ENCODE measurements around the gene SASH1. TPM values are rescaled to one million over a fixed set of nuclear protein-coding genes. Genes with fewer than 3 reads are reported as not detected.

SASH1 gene
- total RNA-seq, 2 donors from 2014 or later: 80.8 to 99.4 TPM

DNA sequence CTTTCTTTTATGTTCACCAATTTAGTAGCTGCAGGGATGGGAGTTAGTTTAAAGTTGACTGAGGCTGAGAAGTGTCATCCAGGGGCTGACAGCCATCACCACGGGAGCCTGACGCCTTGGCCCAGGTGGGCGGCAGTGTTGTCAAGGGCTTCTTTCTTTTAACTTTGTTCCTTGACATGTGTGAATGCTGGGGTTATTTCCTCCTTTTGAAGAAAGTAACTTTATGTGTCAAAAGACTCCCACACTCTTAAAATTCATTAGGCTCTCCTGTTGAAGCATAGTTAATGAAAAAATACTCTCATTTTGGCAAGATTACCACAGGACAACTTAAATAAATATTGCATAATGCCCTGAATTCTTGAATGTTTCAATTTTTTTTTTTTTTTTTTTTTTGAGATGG lies 50.0 kb downstream of the SASH1 start:
- no peak for DNase-seq (ENCODE audit: low spot score)
- intact Hi-C loops (cut with DNase I): no loop called here

GRCh38 chr6:148395583-148396101 lies 53.0 kb downstream of the SASH1 start:
- no peak for DNase-seq (ENCODE audit: low spot score)
- intact Hi-C loops (cut with DNase I): no loop called here

- intact Hi-C loops (cut with DNase I): no loop called here
- no peak for DNase-seq (ENCODE audit: low spot score)
These were observed 53.8 kb downstream of the SASH1 start for GRCh38 chr6:148396411-148396810.

GRCh38 chr6:148396926-148397325 lies 54.3 kb downstream of the SASH1 start:
- intact Hi-C loops (cut with DNase I): no loop called here
- DNase-seq (ENCODE audit: low spot score): no peak

DNA sequence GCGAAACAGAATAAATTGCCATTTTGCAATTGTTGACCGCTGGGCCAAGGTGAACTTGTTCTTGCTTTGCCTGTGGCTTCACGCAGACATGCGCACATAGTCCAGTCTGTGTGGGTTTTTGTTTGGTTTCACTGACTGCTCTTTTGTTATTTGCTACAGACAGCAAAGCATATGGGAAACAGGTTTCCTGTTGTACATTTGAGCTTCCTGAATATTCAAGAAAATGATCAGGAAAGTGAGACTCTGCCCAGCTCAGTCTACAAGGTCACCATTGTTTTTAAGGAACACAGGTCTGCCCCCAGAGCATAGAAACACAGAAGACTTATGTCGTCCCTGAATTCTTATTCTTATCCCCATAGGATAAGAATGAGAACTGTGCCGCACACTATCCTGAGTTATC lies 55.6 kb downstream of the SASH1 start:
- DNase-seq (ENCODE audit: low spot score): no peak
- intact Hi-C loops (cut with DNase I): no loop called here

GRCh38 chr6:148398678-148399077 lies 56.0 kb downstream of the SASH1 start:
- intact Hi-C loops (cut with DNase I): no loop called here
- DNase-seq (ENCODE audit: low spot score): no peak

- intact Hi-C loops (cut with DNase I): no loop called here
- no peak for DNase-seq (ENCODE audit: low spot score)
These were observed 58.9 kb downstream of the SASH1 start for GRCh38 chr6:148401571-148401970.

DNA sequence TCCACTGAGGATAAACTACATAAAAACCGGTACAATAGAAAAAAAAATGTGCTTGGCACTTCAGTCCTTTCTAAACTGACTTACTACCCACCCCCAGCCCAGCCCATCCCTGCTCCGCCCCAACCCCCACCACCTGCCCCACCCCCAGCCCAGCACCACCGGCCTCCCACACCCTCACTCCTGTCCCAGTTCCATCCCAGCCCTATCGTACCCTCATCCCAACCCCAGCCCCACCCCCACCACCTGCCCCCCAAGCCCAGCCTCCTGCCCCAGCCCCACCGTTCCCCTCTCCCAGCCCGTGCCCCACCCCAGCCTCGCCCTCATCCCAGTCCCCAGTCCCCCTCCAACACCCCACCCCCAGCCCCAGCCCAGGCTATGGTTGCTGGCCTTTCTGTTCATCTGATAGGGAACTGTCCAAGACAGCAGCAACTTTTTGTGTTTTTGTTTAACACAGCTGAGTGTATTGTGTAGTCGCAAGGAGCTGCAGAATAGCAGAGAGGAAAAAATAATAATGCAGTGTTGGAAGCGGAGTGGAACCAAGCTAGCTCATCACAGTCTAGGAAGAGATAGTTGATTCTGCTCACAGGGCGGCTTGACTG lies 61.9 kb downstream of the SASH1 start:
- no peak for DNase-seq (ENCODE audit: low spot score)
- intact Hi-C loops (cut with DNase I): no loop called here

GRCh38 chr6:148405894-148406293 lies 63.3 kb downstream of the SASH1 start:
- no peak for DNase-seq (ENCODE audit: low spot score)
- intact Hi-C loops (cut with DNase I): no loop called here

DNA sequence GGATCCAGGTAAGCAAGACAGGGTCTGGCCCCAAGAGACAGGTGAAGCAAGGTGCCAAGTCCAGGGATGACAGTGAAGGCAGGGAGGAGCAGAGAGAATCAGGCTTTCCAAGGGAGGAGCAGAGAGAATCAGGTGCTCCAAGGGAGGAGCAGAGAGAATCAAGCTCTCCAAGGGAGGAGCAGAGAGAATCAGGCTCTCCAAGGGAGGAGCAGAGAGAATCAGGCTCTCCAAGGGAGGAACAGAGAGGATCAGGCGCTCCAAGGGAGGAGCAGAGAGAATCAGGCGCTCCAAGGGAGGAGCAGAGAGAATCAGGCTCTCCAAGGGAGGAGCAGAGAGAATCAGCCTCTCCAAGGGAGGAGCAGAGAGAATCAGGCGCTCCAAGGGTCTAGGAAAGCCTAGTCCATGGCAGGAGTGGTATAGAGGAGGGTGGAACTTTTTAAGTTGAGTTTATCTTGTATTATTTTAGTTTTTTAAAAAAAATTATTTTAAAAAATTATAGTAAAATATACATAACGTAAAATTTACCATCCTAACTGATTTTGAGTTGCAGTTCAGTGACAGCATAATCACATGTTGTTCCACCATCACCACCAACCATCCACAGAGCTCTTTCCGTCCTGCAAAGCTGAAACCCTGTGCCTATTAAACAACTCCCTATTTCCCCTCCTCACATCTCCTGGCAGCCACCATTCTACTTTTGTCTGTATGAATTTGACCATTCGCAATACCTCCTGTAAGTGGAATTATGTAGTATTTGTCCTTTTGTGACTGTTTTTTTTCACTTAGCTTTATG lies 64.1 kb downstream of the SASH1 start:
- no peak for DNase-seq (ENCODE audit: low spot score)
- intact Hi-C loops (cut with DNase I): no loop called here

- intact Hi-C loops (cut with DNase I): no loop called here
- DNase-seq (ENCODE audit: low spot score): no peak
These were observed 64.7 kb downstream of the SASH1 start for GRCh38 chr6:148407372-148407771.

- DNase-seq (ENCODE audit: low spot score): no peak
- intact Hi-C loops (cut with DNase I): no loop called here
These were observed 70.9 kb downstream of the SASH1 start for GRCh38 chr6:148413321-148414091.

GRCh38 chr6:148414092-148414489 lies 71.5 kb downstream of the SASH1 start:
- intact Hi-C loops (cut with DNase I): no loop called here
- DNase-seq (ENCODE audit: low spot score): no peak

- intact Hi-C loops (cut with DNase I): no loop called here
- no peak for DNase-seq (ENCODE audit: low spot score)
These were observed 72.2 kb downstream of the SASH1 start for GRCh38 chr6:148414836-148415235.

DNA sequence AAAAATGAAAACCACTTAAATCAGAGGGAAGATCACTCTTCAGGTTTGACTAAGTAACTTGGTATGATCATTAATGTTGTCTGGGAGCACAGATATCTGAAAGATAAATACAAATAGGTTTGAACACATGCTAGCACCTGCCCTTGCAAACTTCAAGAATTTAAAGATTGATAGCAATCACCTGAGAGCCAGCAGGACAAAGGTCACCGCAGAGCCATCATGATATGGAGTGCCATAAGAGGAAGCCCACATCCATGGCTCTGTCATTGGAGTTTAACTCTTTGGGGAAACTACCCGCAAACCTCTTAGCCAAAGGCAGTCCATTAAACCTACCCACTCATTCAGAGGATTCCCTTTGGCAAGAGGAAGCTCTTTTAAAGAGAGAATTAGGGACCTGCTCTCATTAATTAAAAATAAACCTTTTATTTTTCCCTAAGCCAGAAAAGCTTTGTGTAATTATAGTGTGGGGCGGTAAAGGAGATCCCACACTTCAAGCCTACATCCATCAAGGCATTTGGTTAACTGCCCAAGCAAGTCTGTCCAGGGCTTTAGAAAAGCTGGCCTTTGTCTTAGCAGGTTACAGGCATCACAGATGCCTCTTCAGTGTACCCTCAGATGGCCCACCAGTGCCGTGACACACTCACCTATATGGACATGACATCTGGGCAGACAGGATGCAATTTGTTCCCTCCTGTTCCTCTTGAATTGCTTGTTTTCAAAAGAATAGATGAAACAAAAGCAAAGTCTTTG lies 73.0 kb downstream of the SASH1 start:
- DNase-seq (ENCODE audit: low spot score): no peak
- intact Hi-C loops (cut with DNase I): no loop called here

DNA sequence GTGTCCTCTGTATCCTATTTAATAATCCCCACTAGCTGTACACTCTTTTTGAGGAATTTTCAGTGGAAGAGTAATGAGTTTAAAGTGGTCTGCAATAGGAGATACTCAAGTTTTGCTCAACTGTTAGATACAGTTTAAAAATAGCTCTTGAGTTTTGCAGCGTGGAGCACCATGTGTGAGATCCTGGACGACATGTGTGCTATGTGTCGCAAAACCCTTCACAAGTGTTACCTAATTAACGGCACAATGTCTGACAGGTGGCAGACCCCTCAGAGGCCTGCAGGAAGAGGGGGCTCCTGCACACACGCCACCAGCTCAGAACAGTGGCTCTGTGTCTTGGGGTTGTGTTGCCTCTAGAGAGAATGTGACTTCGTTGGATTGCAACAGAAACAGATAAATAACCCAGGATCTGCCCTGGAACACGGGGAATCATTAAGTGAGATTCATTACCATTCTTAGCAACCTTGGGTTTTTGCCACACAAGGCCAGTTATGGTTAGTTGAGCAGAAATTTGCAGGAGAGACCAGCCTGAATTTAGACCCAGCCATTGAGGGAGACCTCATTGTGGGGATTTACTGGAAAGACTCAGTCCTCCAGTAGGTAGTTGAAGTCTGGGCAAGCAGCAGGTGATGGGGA lies 73.8 kb downstream of the SASH1 start:
- no peak for DNase-seq (ENCODE audit: low spot score)
- intact Hi-C loops (cut with DNase I): no loop called here

- intact Hi-C loops (cut with DNase I): no loop called here
- no peak for DNase-seq (ENCODE audit: low spot score)
These were observed 74.4 kb downstream of the SASH1 start for GRCh38 chr6:148417045-148417444.

DNA sequence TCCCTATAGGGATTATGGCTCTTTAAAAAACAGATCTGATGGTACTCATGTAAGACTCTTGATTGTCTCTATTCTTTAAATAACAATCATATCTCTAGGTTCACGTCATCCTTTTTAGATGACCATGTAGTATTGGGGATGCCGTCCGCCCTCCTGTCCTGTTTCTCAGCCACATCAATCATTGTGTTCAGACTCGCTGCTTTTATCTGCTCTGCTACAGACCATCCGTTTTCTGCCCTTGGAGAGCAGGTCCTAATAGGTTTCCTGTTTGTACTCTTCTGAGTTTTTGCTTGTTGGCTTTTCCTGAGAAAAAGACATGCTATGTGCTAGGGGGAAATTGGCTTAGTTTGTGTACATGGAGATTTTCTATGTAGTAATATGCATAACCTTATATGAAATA lies 76.8 kb downstream of the SASH1 start:
- DNase-seq (ENCODE audit: low spot score): no peak
- intact Hi-C loops (cut with DNase I): no loop called here

- DNase-seq (ENCODE audit: low spot score): no peak
- intact Hi-C loops (cut with DNase I): no loop called here
These were observed 79.4 kb downstream of the SASH1 start for GRCh38 chr6:148422085-148422484.
